C4-2B (cell line): Measurements from ENCODE around the gene ADCY9.

ENCODE experiments used
- CTCF ChIP-seq: fragments of 450-650 bp; conservative IDR thresholded peaks from 2 replicates; pipeline ENCODE4 v1.5.1; 2017; ENCODE audit warnings: mild to moderate bottlenecking
- ZFX ChIP-seq: fragments of 450-650 bp; IDR thresholded peaks from 2 replicates; pipeline ENCODE4 v1.6.1; 2017

- no peak for TF ChIP-seq CTCF
- no peak for TF ChIP-seq ZFX
Measured at GRCh38 chr16:4094127-4094773, 22.0 kb downstream of the ADCY9 start.
